HG03442 (cell line): ENCODE data around the gene PNPLA2.
A peak's percentile ranks its signal among the peaks of the same experiment; 100 is the strongest.

Experiments
- ATAC-seq: cut with Tn5 transposase; IDR thresholded peaks from one replicate; pipeline ENCODE4 v1.9.1; 2021; ENCODE audit warnings: mild to moderate bottlenecking, moderate library complexity; ENCODE audit not compliant: unreplicated experiment

The PNPLA2 gene

DNA sequence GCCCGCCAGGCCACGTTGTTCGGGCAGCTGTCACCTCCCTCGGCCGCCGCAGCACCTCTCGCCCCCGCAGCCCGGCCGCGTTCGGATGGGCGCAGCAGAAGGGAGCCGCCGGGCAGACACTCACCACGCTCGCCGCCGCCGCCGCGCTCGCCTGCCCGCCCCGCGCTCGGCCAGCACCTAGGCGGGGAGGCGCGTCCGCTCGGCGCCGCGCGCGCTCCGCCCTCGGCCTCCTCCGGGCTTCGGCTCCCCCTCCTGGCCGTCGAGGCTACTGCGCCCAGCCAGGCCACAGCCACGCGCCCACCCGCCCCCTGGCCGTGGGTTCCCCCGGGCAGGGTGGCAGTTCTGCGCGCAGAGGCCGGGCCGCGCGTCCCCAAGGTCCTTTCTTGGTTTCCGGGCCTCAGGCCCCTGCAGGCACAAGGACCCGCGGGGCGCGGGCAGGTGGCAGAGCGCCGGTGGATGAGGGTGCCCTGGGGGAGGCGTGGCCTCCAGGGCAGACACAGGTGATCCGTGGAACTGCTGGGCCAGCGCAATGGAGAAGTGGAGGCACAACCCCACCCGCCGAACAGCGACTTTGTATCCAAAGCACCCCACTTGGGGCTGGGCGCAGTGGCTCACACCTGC, 20.5 kb upstream of the PNPLA2 start, which contains the start of gene SLC25A22:
SLC25A22 (minus strand) TSS at position 189 of the 621 bp plus-strand sequence. CDS start 3,275 bp downstream, outside the sequence.
- ATAC-seq, result peak; percentile 51

DNA sequence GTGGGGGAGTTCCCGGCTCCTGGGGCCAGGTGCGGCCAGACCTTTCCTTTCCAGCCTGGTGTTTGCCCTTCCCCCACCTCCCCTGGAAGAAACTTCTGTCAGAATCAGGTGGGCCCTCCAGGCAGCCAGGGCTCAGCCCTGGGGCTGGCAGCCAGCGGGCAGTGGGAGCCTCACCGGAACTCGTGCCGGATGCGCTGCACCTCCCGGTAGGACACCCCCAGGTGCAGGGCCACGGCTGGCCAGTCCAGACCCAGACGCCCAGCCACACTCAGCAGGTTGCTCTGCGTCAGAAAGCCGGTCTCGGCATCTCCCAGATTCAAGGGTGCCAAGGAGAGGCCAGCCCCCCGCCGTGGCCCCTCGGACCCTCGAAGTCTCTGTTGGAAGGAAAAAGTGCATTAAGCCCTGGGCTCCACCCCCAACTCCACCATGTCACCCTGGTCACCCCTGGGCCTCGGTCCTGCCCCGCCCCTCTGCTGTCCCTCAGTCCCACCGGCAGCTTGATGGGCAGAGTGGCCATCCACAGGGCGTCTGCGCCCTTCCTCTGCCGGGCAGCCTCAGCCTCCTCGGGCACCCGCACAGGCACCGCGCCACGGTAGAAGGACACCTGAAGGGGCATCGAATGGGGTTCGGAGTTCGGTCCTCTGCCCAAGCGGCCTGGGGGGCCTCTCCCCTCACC, 18.9 kb upstream of the PNPLA2 start:
- ATAC-seq, result no peak

GRCh38 chr11:800473-800872, 18.2 kb upstream of the PNPLA2 start:
- no peak for ATAC-seq

DNA sequence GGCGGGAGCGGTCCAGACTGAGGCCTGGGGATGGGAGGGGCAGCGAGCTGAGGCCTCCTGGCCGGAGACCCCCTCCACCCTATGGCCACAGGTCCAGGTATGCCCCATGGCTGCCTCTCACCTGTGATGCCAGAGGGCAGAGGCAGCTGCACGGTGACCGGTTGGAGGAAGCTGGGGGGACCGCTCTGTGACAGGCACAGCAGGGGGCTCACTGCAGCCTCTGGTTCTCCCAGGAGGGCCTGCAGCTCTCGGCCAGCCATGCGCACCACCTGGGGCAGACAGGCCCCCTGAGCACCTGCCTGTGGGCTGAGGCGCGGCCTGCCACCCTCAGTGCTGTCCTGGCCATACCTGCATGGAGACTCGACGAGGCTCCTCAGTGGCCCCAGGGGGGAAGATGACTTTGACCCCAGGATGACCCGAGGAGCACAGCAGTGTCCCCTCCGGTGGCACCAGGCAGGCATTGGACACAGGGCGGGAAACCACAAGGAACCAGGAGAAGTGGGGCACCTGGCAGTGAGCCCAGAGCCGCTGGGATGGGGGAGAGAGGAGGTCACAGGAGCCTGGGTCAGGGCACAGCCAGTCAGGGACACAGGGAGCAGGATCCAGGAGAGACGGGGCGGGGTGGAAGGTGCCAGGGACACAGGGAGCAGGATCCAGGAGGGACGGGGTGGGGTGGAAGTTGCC, 17.5 kb upstream of the PNPLA2 start:
- ATAC-seq, result no peak

DNA sequence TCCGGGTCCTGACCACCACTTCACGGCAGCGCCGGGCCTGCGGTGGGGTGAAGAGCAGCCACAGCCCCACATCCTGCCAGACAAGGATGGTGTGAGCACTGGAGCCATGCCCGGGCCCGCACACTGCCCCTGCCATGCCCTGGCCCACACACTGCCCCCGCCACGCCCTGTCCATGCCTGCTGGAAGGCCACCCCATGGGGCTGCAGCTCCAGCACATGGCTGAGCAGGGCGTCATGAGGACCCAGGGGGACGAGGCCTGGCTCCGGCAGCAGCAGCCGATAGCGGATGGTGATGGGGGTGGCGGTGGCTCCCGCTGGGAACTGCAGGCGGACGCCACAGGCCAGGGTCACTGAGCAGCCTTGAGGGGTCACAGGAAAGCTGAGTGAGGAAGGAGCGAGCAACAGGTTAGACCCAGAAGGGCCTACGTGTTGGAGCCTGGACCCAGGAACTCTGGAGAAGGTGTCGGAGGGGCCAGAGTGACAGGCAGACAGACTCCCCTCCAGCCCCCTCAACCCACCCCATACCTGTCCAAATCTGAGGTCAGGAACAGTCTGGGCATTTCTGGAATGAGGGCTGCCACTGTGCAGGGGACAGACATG, 16.6 kb upstream of the PNPLA2 start:
- ATAC-seq, result no peak

- no peak for ATAC-seq
Measured at GRCh38 chr11:802693-803466, 15.8 kb upstream of the PNPLA2 start.

DNA sequence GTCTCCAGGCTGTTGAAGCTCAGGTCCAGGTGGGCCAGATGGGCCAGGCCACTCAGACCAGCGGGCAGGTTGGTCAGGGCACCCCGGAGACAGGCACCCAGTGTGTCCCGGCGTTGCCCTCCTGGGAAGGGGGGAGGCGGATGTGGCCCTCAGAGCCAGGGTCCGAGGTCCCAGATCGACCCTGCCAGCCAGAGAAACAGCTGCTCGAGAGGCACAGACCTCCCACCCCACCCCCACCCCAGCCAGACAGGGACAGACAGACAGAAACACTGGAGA, 15.3 kb upstream of the PNPLA2 start:
- ATAC-seq, result no peak

- no peak for ATAC-seq
Measured at GRCh38 chr11:803770-804598, 14.7 kb upstream of the PNPLA2 start.

DNA sequence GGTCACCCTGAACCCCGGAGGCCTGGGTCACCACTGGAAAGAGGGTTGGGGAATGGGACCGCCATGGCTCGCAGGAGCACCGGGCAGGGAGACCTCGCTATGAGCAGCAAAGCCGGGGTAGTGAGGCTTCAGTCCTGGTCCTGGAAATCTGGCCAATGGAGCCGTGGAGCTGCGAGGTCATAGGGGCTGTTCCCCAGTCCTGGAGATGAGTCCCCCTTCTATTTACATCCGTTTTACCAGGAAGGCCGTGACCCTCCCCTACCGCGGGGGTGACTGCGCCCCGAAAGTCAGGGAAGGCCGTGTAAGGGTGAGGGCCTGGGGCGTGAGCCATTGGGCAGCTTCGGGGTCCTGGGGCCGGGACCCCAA, 14.1 kb upstream of the PNPLA2 start:
- no peak for ATAC-seq

DNA sequence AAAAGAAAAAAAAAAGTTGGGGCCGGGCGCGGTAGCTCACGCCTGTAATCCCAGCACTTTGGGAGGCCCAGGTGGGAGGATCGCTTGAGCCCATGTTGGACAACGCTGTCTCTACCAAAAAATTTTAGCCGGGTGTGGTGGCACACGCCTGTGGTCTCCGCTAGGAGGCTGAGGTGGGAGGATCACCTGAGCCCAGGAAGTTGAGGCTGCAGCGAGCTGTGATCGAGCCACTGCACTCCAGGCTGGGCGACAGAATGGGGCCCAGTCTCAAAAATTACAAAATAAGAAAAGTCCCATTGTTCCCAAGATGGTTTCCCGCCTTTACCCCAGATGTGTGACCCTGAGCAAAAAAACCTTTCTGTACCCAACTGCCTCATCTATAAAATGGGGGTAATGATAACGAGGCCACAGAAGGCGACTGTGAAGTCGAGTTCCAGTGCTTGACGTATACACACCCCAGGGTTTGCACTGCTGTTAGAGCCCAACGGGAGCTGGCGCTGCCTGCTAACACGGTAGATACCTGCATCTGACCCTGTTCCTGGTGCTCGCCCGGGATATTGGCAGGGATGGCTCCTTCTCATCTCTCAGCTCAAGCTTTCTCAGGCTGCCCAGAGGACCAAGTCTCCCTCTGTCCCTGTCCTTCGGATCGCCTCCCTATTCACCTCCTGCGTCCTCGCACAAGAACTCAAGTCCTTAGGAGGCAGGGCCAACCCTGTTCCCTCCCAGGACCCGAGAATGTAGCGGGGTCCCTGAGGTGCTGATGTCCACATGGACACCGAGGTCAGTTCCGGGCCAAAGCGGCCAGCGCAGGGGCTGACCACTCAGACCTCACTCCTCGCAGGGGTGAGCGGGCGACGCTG, 10.1 kb upstream of the PNPLA2 start:
- ATAC-seq, result no peak

GRCh38 chr11:809287-810039, 9.3 kb upstream of the PNPLA2 start, which contains the start of gene RPLP2:
TSS of gene RPLP2 (plus strand) at chr11:809967. CDS start at chr11:810235, 268 bp downstream.
- ATAC-seq, result peak; percentile 71

GRCh38 chr11:810040-810567, 8.6 kb upstream of the PNPLA2 start:
- peak; percentile 6 for ATAC-seq

- no peak for ATAC-seq
Measured at GRCh38 chr11:811446-812245, 7.1 kb upstream of the PNPLA2 start.

GRCh38 chr11:812390-812789, 6.3 kb upstream of the PNPLA2 start:
- ATAC-seq, result no peak

GRCh38 chr11:813072-813455, 5.7 kb upstream of the PNPLA2 start:
- ATAC-seq, result no peak

GRCh38 chr11:813456-814096, 5.1 kb upstream of the PNPLA2 start:
- ATAC-seq, result no peak
